ENCODE measurements around the gene LSP1. TPM values are rescaled to one million over a fixed set of nuclear protein-coding genes. Genes with fewer than 3 reads are reported as not detected.

Gene LSP1
- total RNA-seq, 2 experiments from 2014 or later, result 228 to 232 TPM

GRCh38 chr11:1889224-1889930 lies 36.5 kb downstream of the LSP1 start:
- Mint-ChIP-seq H3K36me3 (ENCODE audit: low read depth) (peaks cover 11% of the 10 kb centered on the region), H3K4me1 (ENCODE audit: low read depth) (peaks cover 31% of the 10 kb centered on the region), H3K4me3 (peak overlapping the region; percentile 82), H3K9me3 (no peaks in the 10 kb centered on the region), H3K27me3 (no peaks in the 10 kb centered on the region), H3K27ac (peak overlapping the region; percentile 85)
- peaks cover 53% of the 10 kb centered on the region for H3K4me1 ChIP-seq (ENCODE audit: insufficient read depth, low read length)
- no peaks in the 10 kb centered on the region for H3K27me3 ChIP-seq (ENCODE audit: control insufficient read depth in 1 of 2, insufficient read depth in 2 of 2, low read length in 2 of 2)
- peak; percentile 58 to 92 (median 77) for DNase-seq
- peak; percentile 95 for ATAC-seq (ENCODE audit: poor library complexity)
- no peaks in the 10 kb centered on the region for H3K9me3 ChIP-seq (ENCODE audit: control insufficient read depth in 1 of 2, insufficient read depth in 1 of 2, low read length in 2 of 2)
- peak overlapping the region; percentile 47 for H3K4me3 ChIP-seq (ENCODE audit: low read length)
- TF ChIP-seq CTCF (IDR thresholded peaks at IDR 0.05), result no peak
- H3K27ac ChIP-seq (ENCODE audit: low read depth in 1 of 2, low read length in 2 of 2), result peak overlapping the region; percentile 62 to 73
- H3K36me3 ChIP-seq (ENCODE audit: insufficient read depth, low read length), result peaks cover 47% of the 10 kb centered on the region
- intact Hi-C loops (cut with DNase I, micrococcal nuclease), result loop anchor here in 1 of 2 experiments (2.0 kb wide), 1 partner anchor 37 kb away; the partner anchor contains the start of gene LSP1
- ChIA-PET POLR2A (interaction anchor here (0.6 to 5.2 kb wide), 7 partner anchors 19 to 42 kb away, joined by 3 to 40 read pairs (median 7); partner anchors contain the start of gene LSP1), CTCF (interaction anchor here (1.2 kb wide), 1 partner anchor 262 kb away, joined by 3 read pairs; no protein-coding TSS in a partner anchor)

GRCh38 chr11:1889941-1890855 lies 37.3 kb downstream of the LSP1 start:
- no peaks in the 10 kb centered on the region for H3K27me3 Mint-ChIP-seq
- POLR2A ChIA-PET, result interaction anchor here (1.3 to 5.2 kb wide), 7 partner anchors 8 to 40 kb away, joined by 5 to 40 read pairs (median 10); partner anchors contain the start of gene LSP1
- peak overlapping the region; percentile 47 for H3K4me3 ChIP-seq (ENCODE audit: low read length)

More at GRCh38 chr11:1889941-1890855, 37.3 kb downstream of the LSP1 start:
- peaks cover 53% of the 10 kb centered on the region for H3K4me1 ChIP-seq (ENCODE audit: insufficient read depth, low read length)
- peak overlapping the region; percentile 62 to 64 for H3K27ac ChIP-seq (ENCODE audit: low read depth in 1 of 2, low read length in 2 of 2)
- H3K36me3 ChIP-seq (ENCODE audit: insufficient read depth, low read length), result peaks cover 39% of the 10 kb centered on the region
- no peak for TF ChIP-seq CTCF (IDR thresholded peaks at IDR 0.05)
- ATAC-seq (ENCODE audit: poor library complexity) (peak; percentile 7), DNase-seq (peak in 4 of 14 experiments; percentile 33 to 48 (median 36))
- Mint-ChIP-seq H3K27ac (peak overlapping the region; percentile 85), H3K4me3 (peak overlapping the region; percentile 74), H3K9me3 (no peaks in the 10 kb centered on the region), H3K36me3 (ENCODE audit: low read depth) (peaks cover 11% of the 10 kb centered on the region), H3K4me1 (ENCODE audit: low read depth) (peaks cover 31% of the 10 kb centered on the region)
- no peaks in the 10 kb centered on the region for H3K27me3 ChIP-seq (ENCODE audit: control insufficient read depth in 1 of 2, insufficient read depth in 2 of 2, low read length in 2 of 2)
- CTCF ChIA-PET, result no interaction called here
- no peaks in the 10 kb centered on the region for H3K9me3 ChIP-seq (ENCODE audit: control insufficient read depth in 1 of 2, insufficient read depth in 1 of 2, low read length in 2 of 2)
- intact Hi-C loops (cut with DNase I, micrococcal nuclease), result loop anchor here in 1 of 2 experiments (2.0 kb wide), 1 partner anchor 37 kb away; the partner anchor contains the start of gene LSP1
